Calu3 (cell line): ENCODE measurements around the gene SSX2IP. TPM values are rescaled to one million over a fixed set of nuclear protein-coding genes. Genes with fewer than 3 reads are reported as not detected.

ENCODE experiments used
- BruUV-seq: library from RNA; stranded (reverse); fragments of 400-500 nt; replicated peaks from 2 replicates; lab custom pipeline; 2021; lab: Mats Ljungman, UMichigan
- CTCF ChIA-PET: fragments of 300-600 bp; sonication (Branson Sonifier 250); formaldehyde crosslinking; loops from one replicate; lab custom pipeline; 2022; ENCODE audit warnings: antibody characterized with exemption; lab: Charles Lee
- DNase-seq: peaks from one replicate; pipeline ENCODE4 v3.0.0; 2022
- H3K27ac Mint-ChIP-seq: one replicate; pipeline ENCODE4 v1.8.0; 2022; ENCODE audit warnings: mixed read lengths; ENCODE audit not compliant: unreplicated experiment
- H3K27me3 Mint-ChIP-seq: one replicate; pipeline ENCODE4 v1.8.0; 2022; ENCODE audit warnings: mixed read lengths; ENCODE audit not compliant: unreplicated experiment
- H3K36me3 Mint-ChIP-seq: one replicate; pipeline ENCODE4 v1.8.0; 2022; ENCODE audit warnings: mild to moderate bottlenecking, moderate library complexity, mixed read lengths; ENCODE audit not compliant: insufficient read depth, unreplicated experiment
- H3K4me1 Mint-ChIP-seq: one replicate; pipeline ENCODE4 v1.8.0; 2022; ENCODE audit warnings: mild to moderate bottlenecking, low read depth, mixed read lengths; ENCODE audit not compliant: unreplicated experiment
- H3K4me3 Mint-ChIP-seq: one replicate; pipeline ENCODE4 v1.8.0; 2022; ENCODE audit warnings: mild to moderate bottlenecking, low read depth, moderate library complexity, mixed read lengths; ENCODE audit not compliant: unreplicated experiment
- H3K9me3 Mint-ChIP-seq: one replicate; pipeline ENCODE4 v1.8.0; 2022; ENCODE audit warnings: low read depth, mixed read lengths; ENCODE audit not compliant: unreplicated experiment
- intact Hi-C: fragments of 100-400 bp; cut with micrococcal nuclease; formaldehyde crosslinking; loops from one replicate; pipeline ENCODE4 v1.10.0; 2022; ENCODE audit not compliant: unreplicated experiment
- total RNA-seq: library from RNA; stranded (reverse); gene quantifications from 2 replicates; pipeline ENCODE4 v1.2.3, GENCODE V29; 2022
- TF ChIP-seq, protein P1 (sequence below): fragments of 200-600 bp; IDR thresholded peaks from one replicate; pipeline ENCODE4 v1.8.0; 2022; ENCODE audit warnings: antibody characterized with exemption; ENCODE audit not compliant: unreplicated experiment

Gene SSX2IP
- total RNA-seq, 1 experiment from 2014 or later = 28.0 TPM

DNA sequence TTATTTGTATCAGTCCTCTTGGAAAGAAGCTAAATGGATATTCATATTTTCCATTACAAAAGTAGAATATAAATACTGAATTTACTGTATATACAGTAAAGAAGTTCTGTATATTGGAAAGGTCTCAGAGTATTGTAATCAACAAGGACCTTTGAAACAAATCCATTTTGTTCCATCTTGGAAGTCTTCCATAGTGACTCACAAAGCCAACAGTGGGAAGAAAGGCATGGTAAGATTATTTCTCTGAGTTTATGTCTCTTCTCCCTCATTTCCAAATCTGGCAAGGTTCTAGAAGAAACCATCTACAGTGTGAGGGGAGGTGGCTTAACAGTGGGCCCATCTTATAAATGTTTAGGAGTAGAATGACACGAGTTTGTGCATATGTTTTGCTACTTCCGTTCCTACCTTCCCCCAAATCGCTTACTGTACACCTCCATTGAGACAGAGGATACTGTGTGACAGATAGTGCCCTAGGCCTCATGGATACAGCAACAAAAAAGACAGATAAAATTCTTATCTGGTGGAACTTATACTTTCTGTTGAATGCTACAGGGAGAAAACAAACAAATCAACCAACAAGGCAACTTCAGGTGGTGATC, 22.1 kb upstream of the SSX2IP start:
- Mint-ChIP-seq H3K4me1 (no peaks in the 10 kb centered on the region), H3K27ac (no peak overlapping the region), H3K36me3 (no peaks in the 10 kb centered on the region), H3K9me3 (no peaks in the 10 kb centered on the region), H3K27me3 (no peaks in the 10 kb centered on the region), H3K4me3 (no peak overlapping the region)
- intact Hi-C loops = no loop called here
- TF ChIP-seq, protein P1, sequence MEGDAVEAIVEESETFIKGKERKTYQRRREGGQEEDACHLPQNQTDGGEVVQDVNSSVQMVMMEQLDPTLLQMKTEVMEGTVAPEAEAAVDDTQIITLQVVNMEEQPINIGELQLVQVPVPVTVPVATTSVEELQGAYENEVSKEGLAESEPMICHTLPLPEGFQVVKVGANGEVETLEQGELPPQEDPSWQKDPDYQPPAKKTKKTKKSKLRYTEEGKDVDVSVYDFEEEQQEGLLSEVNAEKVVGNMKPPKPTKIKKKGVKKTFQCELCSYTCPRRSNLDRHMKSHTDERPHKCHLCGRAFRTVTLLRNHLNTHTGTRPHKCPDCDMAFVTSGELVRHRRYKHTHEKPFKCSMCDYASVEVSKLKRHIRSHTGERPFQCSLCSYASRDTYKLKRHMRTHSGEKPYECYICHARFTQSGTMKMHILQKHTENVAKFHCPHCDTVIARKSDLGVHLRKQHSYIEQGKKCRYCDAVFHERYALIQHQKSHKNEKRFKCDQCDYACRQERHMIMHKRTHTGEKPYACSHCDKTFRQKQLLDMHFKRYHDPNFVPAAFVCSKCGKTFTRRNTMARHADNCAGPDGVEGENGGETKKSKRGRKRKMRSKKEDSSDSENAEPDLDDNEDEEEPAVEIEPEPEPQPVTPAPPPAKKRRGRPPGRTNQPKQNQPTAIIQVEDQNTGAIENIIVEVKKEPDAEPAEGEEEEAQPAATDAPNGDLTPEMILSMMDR = no peak
- DNase-seq = no peak
- CTCF ChIA-PET = no interaction called here
- no TSS peak for BruUV-seq

DNA sequence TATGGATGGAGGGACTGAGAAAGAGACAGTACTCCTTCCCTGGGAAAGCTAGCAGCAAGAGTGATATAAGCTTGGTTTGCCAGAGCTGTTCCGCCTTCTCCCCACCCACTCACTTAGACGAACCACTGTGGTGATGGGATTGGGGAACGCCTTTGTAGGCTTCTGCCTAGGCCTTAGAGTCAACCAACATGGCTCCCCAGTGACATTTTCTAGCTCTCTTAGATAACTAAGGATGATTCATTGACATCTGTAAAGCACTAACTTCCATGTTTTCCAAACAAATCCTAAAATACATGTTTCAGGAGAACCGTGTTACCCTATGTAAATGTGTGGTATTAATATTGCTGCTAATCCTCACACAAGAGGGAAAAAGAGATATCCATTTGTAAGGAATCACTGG, 21.6 kb upstream of the SSX2IP start:
- no TSS peak for BruUV-seq
- intact Hi-C loops = no loop called here
- Mint-ChIP-seq H3K4me3 (no peak overlapping the region), H3K27ac (no peak overlapping the region), H3K27me3 (no peaks in the 10 kb centered on the region), H3K36me3 (no peaks in the 10 kb centered on the region), H3K9me3 (no peaks in the 10 kb centered on the region), H3K4me1 (no peaks in the 10 kb centered on the region)
- no peak for DNase-seq
- CTCF ChIA-PET = no interaction called here
- TF ChIP-seq, protein P1 = no peak

DNA sequence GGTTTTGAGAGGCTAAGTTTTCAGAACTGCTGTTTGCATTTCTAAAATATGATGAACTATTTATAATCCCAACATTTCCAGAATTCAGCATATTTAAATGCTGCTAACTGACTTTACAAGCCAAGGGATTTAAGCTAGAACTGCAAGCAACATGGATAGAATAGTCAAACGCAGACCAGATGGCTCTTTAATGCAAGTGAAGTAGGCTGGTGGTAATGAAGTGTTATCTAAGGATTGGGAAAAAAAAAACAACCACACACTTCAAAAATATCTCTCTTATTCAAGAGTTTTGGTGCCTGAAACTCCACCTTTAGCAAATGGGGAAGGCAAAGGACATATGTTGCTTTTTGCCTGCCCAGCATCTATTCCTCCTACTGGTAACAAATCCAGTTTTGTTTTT, 20.9 kb upstream of the SSX2IP start:
- no peaks in the 10 kb centered on the region for H3K9me3 Mint-ChIP-seq
- H3K27me3 Mint-ChIP-seq = no peaks in the 10 kb centered on the region
- H3K4me1 Mint-ChIP-seq = no peaks in the 10 kb centered on the region
- TF ChIP-seq, protein P1 = no peak
- no peaks in the 10 kb centered on the region for H3K36me3 Mint-ChIP-seq
- no peak overlapping the region for H3K4me3 Mint-ChIP-seq
- intact Hi-C loops = no loop called here
- BruUV-seq = no TSS peak
- DNase-seq = no peak
- CTCF ChIA-PET = no interaction called here
- no peak overlapping the region for H3K27ac Mint-ChIP-seq

DNA sequence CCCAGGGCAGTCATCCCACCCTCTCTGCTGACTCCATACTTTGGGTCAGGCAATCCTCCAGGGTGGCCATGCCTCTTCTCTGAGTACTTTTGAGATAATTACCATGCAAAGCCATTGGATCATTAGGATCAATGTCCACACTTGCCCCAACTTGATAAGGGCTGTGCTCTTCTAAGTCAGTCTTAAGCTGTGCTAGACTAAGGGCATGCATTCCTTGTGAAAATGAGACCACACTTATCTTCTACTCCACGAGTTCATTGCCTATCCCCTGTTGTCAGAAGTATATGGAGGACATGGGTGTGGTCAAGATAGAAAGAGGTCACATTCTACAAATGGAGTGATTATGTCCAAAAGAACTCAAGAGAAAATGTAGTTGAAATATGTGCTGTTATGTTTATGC, 18.9 kb upstream of the SSX2IP start:
- no peak for DNase-seq
- no peaks in the 10 kb centered on the region for H3K36me3 Mint-ChIP-seq
- no peaks in the 10 kb centered on the region for H3K4me1 Mint-ChIP-seq
- H3K4me3 Mint-ChIP-seq = no peak overlapping the region
- H3K27ac Mint-ChIP-seq = no peak overlapping the region
- BruUV-seq = no TSS peak
- TF ChIP-seq, protein P1 = no peak
- intact Hi-C loops = no loop called here
- H3K27me3 Mint-ChIP-seq = no peaks in the 10 kb centered on the region
- CTCF ChIA-PET = no interaction called here
- no peaks in the 10 kb centered on the region for H3K9me3 Mint-ChIP-seq
